Type B pancreatic cell (in vitro differentiated cells): ENCODE data around the gene NMNAT3. TPM values are rescaled to one million over a fixed set of nuclear protein-coding genes. Genes with fewer than 3 reads are reported as not detected.

ENCODE experiments used
- DNase-seq: peaks from one replicate; pipeline ENCODE4 v3.0.0; 2021; ENCODE audit warnings: mixed read lengths; ENCODE audit not compliant: unreplicated experiment; ENCODE audit errors: extremely low spot score
- H3K27ac Mint-ChIP-seq: 2 replicates; pipeline ENCODE4 v1.8.0; 2021; ENCODE audit warnings: mild to moderate bottlenecking, mixed read lengths
- H3K27me3 Mint-ChIP-seq: 2 replicates; pipeline ENCODE4 v1.8.0; 2021; ENCODE audit warnings: mixed read lengths
- H3K36me3 Mint-ChIP-seq: 2 replicates; pipeline ENCODE4 v1.8.0; 2021; ENCODE audit warnings: mixed read lengths
- H3K4me1 Mint-ChIP-seq: one replicate; pipeline ENCODE4 v1.8.0; 2021; ENCODE audit warnings: mixed read lengths; ENCODE audit not compliant: unreplicated experiment
- H3K4me3 Mint-ChIP-seq: 2 replicates; pipeline ENCODE4 v1.8.0; 2021; ENCODE audit warnings: mild to moderate bottlenecking, mixed read lengths
- H3K9me3 Mint-ChIP-seq: 2 replicates; pipeline ENCODE4 v1.8.0; 2021; ENCODE audit warnings: mixed read lengths
- CTCF ChIP-seq: fragments of 200-600 bp; sonication (generic); conservative IDR thresholded peaks from 2 replicates; pipeline ENCODE4 v1.5.0; 2021; ENCODE audit warnings: antibody characterized with exemption, mild to moderate bottlenecking
- total RNA-seq: library from RNA; stranded (reverse); gene quantifications from 2 replicates; pipeline ENCODE4 v1.2.1, GENCODE V29; 2021; ENCODE audit warnings: low replicate concordance

The NMNAT3 gene
- total RNA-seq, 1 donor from 2014 or later, result 7.1 TPM

- Mint-ChIP-seq H3K4me1 (peaks cover 53% of the 10 kb centered on the region), H3K27me3 (no peaks in the 10 kb centered on the region), H3K9me3 (no peaks in the 10 kb centered on the region), H3K36me3 (peaks cover 7% of the 10 kb centered on the region), H3K4me3 (peak overlapping the region; percentile 86), H3K27ac (peak overlapping the region; percentile 81)
- no peak for TF ChIP-seq CTCF
- no peak for DNase-seq
Observed at GRCh38 chr3:139540651-139541531, 136.9 kb downstream of the NMNAT3 start.

DNA sequence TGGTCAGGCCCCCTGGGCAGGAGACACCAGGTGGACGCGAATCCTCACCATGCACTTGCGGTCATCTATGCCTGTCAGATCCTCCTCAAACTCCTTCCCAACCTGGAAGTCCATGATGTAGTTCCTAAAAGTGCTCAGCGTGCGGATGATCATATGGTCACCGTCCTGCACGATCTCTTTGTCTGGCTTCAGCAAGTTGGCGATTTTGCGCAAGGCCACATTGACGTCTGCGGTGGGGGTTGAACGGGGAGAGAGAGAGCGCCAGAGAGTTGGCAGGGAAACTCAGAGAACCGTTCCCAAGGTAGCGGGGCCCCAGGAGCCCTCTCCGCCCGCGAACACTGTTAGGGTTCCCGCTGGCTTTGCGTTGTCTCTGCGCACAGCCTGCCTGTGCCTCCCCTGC is 139.0 kb downstream of the NMNAT3 start:
- Mint-ChIP-seq H3K9me3 (no peaks in the 10 kb centered on the region), H3K36me3 (peaks cover 7% of the 10 kb centered on the region), H3K27me3 (no peaks in the 10 kb centered on the region), H3K27ac (peak overlapping the region; percentile 87), H3K4me3 (peak overlapping the region; percentile 86), H3K4me1 (peaks cover 75% of the 10 kb centered on the region)
- no peak for TF ChIP-seq CTCF
- no peak for DNase-seq

- Mint-ChIP-seq H3K4me1 (peaks cover 81% of the 10 kb centered on the region), H3K27me3 (no peaks in the 10 kb centered on the region), H3K9me3 (no peaks in the 10 kb centered on the region), H3K4me3 (peak overlapping the region; percentile 86), H3K27ac (peak overlapping the region; percentile 87), H3K36me3 (peaks cover 7% of the 10 kb centered on the region)
- TF ChIP-seq CTCF, result no peak
- DNase-seq, result no peak
Observed at GRCh38 chr3:139537795-139538621, 139.8 kb downstream of the NMNAT3 start.

DNA sequence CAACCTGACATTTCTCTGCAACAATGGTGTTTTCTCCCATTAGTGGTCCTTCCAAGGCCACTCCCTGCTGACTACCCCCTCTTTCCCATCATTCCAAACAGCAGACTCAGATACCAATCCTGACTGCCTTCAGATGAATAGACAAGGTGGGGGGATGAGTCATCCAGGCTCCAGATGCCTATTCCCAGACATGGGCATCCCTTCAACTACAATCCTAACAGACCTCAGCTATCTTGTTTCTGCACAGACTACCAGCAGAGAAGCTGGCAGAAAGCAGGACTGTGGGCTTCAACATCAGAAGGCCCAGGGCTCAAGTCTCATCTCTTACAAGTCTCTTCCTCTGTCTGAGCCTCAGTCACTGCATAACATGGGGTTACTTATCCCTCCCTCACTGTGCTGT is 140.4 kb downstream of the NMNAT3 start:
- TF ChIP-seq CTCF, result no peak
- Mint-ChIP-seq H3K27ac (no peak overlapping the region), H3K36me3 (peaks cover 7% of the 10 kb centered on the region), H3K27me3 (no peaks in the 10 kb centered on the region), H3K4me1 (peaks cover 82% of the 10 kb centered on the region), H3K9me3 (no peaks in the 10 kb centered on the region), H3K4me3 (peak overlapping the region; percentile 86)
- no peak for DNase-seq

DNA sequence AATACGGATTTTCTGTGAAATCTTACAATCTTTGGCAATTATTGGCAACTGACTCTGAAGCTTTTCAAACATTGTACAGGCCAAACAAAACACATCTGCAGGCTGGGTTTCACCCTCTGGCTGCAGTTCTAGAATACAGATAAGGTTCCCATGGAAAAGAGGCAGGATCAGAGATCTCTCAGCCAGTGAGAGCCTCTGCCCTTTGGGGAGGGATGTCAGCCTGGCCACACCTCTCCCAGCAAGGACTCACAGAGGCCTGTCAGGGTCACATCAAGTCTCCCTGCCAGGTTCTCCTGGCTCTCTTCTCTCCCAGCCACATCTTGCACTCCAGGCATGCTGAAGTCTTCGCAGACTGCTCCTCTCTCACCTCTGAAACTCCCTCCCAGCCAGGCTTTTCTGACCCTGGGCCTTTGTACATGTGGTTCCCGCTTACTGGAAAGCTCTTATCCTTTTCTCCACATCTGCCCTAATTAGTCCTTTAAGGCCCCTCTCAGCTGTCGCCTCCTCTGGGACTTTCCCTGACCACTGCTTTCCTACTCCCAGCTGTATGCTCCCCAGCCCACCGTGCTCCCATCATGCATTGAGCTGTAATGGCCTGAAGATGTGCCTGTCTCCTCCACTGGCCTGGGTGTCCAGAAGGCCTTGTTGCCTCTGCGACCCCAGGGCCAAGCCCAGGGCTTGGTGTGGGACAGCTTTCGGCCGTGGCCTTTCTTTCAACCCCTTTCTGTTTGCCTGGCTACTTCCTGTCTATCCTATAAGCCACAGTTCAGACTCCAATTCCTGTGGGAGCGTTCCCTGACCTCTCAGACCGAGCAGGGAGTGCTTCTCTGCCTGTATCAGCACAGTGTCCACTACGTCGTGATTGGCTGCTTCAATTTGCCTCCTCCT is 142.5 kb downstream of the NMNAT3 start:
- H3K27ac Mint-ChIP-seq, result peak overlapping the region; percentile 55
- H3K4me3 Mint-ChIP-seq, result peak overlapping the region; percentile 52
- H3K4me1 Mint-ChIP-seq, result peaks cover 75% of the 10 kb centered on the region
- H3K9me3 Mint-ChIP-seq, result no peaks in the 10 kb centered on the region
- H3K36me3 Mint-ChIP-seq, result peaks cover 16% of the 10 kb centered on the region
- DNase-seq, result no peak
- H3K27me3 Mint-ChIP-seq, result no peaks in the 10 kb centered on the region
- no peak for TF ChIP-seq CTCF
